Suppressor macrophage treated with lipopolysaccharide for 4 hours (primary cell): ENCODE data around the gene NTF4.
"Not testable (repeated sequence)": the region's sequence is repeated elsewhere in the genome, so short reads cannot be mapped to it uniquely, and the experiment has no call there.

Experiments
- DNase-seq: peaks from one replicate; pipeline ENCODE4 v3.0.0-alpha.2; 2020

The NTF4 gene

DNA sequence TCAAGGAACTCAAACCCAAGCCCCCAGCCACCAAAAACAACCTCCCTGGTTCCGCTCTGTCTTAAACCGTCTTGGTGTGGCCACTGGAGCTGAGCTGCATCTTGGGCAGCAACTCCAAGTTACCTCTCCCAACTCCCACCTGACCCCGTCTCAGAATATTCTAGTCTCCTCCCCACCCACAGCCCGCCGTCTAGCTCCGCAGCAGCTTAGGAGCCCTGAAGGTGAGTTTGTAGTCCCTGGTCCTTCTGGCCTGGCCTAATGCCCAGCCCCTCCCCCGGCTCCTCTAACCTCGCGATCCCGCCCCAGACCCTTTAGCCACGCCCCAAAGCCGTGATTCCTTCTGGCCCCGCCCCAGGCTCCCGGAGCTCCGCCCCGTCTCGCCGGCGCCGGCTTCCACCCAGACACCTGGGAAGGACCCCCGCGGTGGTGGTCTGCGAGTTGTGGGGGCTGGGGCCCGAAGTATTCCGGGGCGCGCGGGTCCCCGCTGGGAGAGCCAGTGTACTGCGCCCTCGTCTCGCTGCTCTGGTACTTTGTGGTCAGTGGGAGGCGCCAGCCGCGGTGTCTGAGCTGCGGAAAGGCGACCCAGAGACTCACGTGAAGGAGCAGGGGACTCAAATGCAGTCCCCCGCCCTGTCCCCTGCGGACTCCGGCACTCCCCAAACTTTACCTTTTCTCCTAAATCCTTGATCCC, 45.2 kb downstream of the NTF4 start:
- DNase-seq = peak; percentile 41

DNA sequence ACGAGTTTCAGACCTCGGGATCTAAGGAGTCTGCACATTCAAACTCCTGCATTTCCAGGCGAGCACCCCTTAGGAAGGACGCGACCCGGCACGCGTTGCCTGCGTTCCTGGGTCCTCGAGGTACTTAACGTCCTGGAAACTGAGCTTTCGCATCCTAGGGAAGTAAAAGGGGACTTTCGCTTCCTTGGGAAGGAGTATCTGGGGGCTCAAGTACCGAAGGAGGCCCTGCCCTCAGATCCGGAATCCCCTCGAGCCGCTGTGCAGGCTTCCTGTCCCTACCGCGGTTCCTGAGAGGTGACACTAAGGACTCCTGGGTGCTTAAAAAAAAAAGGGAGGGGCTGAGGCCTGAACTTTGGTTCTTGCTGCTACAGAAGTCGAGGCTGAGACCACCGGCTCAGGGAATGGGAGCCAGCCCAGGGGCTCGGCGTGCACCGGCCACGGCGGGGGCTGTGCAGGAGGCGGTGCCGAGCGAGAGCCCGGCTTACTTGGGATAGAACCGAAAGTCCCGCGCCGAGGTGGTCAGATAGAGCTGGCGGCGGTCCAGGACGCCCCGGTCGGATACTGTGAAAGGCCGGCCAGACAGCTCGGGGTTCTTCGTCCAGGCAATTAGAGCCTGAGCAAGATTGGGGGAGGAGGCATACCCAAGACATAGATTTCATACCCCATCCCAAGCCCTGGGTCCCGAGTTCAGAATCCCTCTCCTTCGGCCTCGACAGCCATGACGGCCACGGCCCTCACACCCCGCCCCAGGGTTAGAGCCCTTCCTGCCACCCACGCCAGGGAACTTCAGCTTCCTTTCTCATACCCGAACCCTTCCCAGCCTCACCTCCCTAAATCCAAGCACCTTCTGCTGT, 46.0 kb downstream of the NTF4 start:
- DNase-seq = not testable (repeated sequence)

DNA sequence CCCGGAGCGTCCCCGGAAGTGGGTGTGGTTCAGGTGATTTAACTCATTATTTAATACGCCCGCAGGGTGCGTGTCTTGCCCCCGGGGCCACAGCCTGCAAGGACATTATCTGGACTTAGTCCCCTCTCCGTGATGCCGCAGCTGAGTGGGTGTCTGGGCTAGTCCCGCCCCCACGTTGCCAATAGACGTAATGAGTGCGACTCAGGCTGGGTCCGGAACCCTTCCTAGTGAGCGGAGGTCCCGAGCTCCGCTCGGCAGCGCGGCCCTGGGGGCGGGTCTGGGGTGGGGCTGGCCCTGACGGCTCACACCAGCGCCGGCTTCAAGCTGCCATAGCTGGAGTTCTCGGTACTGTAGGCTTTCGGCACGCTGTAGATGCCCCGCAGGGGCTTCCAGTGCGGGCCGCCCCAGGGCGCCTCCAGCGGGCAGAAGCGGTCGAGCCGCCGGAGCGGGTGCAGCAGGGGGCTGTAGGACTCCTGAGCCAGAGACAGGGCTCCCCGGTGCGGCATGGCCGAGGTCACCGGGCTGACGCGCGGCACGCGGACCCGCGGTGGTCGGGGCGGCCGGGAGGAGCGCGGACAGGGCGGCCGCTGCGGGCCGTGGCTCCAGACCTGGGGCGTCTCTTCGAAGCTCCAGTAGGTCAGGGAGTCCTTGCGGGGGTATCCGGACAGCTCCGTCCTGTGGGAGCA, 46.8 kb downstream of the NTF4 start:
- peak; percentile 51 for DNase-seq

DNA sequence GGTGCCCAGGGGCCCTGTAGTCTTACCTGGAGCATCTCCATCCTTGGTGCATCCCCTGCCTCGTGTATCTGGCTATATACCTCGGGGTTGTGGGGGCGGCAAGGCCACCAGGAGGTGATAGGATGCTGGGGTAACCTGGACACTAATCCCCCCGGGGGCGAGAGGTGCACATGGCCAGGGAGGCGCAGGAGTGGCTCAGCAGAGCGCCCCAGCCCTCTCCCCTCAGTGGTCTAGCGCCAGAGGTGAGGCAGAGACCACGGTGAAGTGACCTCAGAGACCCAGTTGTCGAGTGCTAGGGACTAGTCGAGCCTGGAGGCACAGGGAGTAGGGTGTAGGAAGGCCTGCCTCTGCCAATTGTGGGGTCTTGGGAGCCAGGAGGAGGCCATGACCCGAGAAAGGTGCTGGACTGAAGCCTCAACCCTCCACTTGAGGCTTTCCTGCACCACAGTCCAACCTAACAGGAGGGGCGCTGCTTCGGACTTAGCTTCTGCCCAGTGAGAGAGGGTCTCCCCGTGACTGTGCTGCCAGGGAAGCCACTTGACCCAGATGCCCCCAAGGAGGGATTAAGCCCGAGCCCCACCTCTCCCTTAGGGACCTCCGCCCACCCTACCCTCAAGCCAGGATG, 47.5 kb downstream of the NTF4 start, which contains the start of gene LHB:
Gene LHB, minus strand, starts transcription at position 51 of the 625 bp plus-strand sequence. Its CDS starts 10 bp downstream, at position 41.
- DNase-seq = no peak

DNA sequence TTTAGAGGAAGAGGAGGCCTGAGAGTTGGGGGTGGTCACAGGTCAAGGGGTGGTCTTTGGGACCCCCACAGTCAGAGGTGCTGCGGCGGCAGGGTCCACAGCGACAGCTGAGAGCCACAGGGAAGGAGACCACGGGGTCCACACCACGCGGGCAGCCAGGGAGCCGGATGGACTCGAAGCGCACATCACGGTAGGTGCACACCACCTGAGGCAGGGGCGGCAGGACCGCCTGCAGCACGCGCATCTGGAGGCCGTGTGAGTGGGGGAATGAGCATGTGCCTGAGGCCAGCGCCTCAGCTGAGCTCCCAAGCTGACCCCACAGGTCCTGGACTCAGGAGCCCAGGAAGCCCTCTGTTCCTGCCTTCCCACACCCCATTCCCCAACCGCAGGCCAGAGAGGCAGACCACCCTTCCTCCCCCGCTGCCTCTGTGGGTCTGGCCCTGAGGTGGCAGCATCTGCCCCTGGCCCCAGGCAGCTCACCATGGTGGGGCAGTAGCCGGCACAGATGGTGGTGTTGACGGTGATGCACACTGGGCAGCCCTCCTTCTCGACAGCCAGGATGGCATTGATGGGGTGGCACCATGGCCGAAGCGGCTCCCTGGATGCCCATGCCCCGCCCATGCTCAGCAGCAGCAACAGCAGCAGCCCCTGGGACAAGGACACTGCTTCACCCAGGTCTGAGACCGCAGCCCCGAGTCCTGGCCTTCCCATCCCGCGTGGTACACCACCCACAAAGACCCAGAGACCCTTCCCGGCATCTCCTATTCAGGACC, 48.4 kb downstream of the NTF4 start:
- no peak for DNase-seq

DNA sequence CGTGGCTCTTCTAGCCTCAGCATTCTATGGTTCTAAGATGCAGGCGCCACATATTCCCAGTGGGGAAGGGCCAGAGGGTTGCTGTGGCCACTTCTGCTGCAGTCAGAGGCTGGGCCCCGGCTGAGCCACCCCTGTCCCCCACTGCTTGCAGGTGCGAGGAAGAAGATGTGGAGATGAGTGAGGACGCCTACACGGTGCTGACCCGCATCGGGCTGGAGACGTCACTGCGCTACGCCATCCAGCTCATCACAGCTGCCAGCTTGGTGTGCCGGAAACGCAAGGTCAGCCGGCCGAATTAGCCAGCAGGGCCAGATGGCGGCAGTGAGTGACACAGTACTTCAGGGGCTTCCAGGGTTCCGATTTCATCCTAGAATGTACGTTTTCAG, 49.8 kb downstream of the NTF4 start:
- no peak for DNase-seq

DNA sequence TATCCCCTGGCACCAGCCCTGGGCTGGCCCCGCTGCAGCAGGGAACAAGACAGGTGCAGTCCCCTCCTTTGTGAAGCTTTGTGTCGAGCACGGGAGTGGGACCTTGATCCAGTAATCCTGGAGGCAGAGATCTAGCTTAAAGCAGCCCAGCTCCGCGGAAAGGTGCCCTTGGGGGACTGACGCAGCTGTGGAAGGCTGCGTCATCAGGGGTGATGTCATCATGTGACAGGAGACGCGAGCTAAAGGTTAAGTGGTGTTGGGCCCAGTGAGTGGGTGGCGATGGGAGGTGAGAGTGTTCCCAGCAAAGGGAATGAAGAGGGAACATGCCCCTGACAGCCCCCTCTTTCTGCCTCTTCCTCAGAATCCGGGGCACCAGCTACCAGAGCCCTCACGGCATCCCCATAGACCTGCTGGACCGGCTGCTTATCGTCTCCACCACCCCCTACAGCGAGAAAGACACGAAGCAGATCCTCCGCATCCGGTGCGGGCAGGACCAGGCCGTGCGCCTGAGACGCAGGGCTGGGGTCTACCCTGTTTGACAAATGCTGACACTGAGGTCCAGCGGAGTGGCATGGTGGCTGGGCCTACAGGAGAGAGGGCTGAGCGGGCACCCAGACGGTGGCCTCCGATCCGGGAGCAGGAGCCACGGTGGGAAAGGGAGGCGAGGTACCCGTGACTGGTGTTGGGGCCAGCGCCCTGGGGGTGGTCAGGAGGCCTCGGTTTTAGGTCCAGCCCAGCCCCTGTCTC, 50.3 kb downstream of the NTF4 start:
- no peak for DNase-seq

DNA sequence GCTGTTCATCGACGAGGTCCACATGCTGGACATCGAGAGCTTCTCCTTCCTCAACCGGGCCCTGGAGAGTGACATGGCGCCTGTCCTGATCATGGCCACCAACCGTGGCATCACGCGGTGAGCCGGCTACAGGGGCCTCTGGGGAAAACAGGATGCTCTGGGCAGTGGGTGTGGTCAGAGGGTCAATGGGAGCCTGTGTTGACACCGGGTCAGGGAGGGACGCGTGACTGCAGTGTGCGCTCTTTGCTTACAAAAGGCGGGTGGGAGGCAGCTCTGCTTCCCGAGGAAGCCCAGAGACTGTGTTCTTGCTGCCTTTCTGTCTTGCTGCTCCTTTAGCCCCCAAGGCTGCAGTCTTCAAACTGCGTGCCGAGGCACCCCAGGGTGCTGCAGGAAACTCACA, 53.4 kb downstream of the NTF4 start:
- DNase-seq = no peak
